A549 (cell line): ENCODE results near the gene CD80. TPM values are rescaled to one million over a fixed set of nuclear protein-coding genes. Genes with fewer than 3 reads are reported as not detected.

Experiments used
- ATAC-seq, 2 experiments: fragments of 200-7000 bp in 1 of 2; fragments of >200 bp in 1 of 2; cut with Nextera tagmentation in 1 of 2; cut with Tn5 transposase in 1 of 2; 3 replicates each; pipeline versions ENCODE4 v1.8.0 to v1.9.1; 2018 to 2020; ENCODE audit warnings: mild to moderate bottlenecking in 1 of 2, moderate library complexity in 1 of 2
- CTCF ChIA-PET: fragments of 300-600 bp; sonication (Branson Sonifier 250); formaldehyde crosslinking; extraction: SDS; loops from one replicate; lab custom pipeline; 2021; ENCODE audit warnings: antibody characterized with exemption, inconsistent platforms; lab: Yijun Ruan, JAX
- POLR2A ChIA-PET: fragments of 350-600 bp; formaldehyde crosslinking; extraction: SDS; loops from one replicate; lab custom pipeline; 2021; ENCODE audit warnings: antibody characterized with exemption, inconsistent platforms; lab: Yijun Ruan, JAX
- DNase-seq, 2 experiments: peaks; one replicate each; pipeline versions ENCODE4 v3.0.0 to v3.0.0-alpha.2; 2011 to 2016; ENCODE audit warnings: low read depth in 1 of 2, low spot score in 1 of 2
- FAIRE-seq: peaks from 2 replicates; lab custom pipeline; 2011; peaks lifted over from hg19 to GRCh38; lab: Jason Lieb, UNC
- H3K27ac ChIP-seq, 2 experiments: fragments of >200 bp; sonication (Bioruptor Twin); formaldehyde crosslinking; 3 replicates each; pipeline ENCODE4 v1.5.1; 2016 to 2017
- H3K4me1 ChIP-seq: fragments of >200 bp; sonication (Bioruptor Twin); formaldehyde crosslinking; 3 replicates; pipeline ENCODE4 v1.6.1; 2016
- H3K4me2 ChIP-seq: fragments of >200 bp; sonication (Bioruptor Twin); formaldehyde crosslinking; 3 replicates; pipeline ENCODE4 v1.6.1; 2016
- H3K4me3 ChIP-seq: fragments of >200 bp; sonication (Bioruptor Twin); formaldehyde crosslinking; 3 replicates; pipeline ENCODE4 v1.5.1; 2016
- H3K9me3 ChIP-seq: fragments of >200 bp; sonication (Bioruptor Twin); formaldehyde crosslinking; 3 replicates; pipeline ENCODE4 v1.6.1; 2016
- CBX8 ChIP-seq: fragments of 200-600 bp; sonication (generic); IDR thresholded peaks from 2 replicates; pipeline ENCODE4 v1.6.1; 2016
- CHD2 ChIP-seq: fragments of 150-350 bp; IDR thresholded peaks from 2 replicates; pipeline ENCODE4 v1.6.1; 2014; ENCODE audit warnings: low read length; ENCODE audit not compliant: partially characterized antibody
- ESRRA ChIP-seq: fragments of 150-350 bp; IDR thresholded peaks from 2 replicates; pipeline ENCODE4 v1.6.1; 2014; ENCODE audit warnings: mild to moderate bottlenecking, low read length, borderline replicate concordance
- FOXS1 ChIP-seq: fragments of 250-450 bp; sonication (Bioruptor Pico); IDR thresholded peaks from 2 replicates; pipeline ENCODE4 v1.5.0; 2020; ENCODE audit warnings: mild to moderate bottlenecking, moderate library complexity
- GATA3 ChIP-seq: IDR thresholded peaks from 2 replicates; pipeline ENCODE4 v1.6.1; 2012; ENCODE audit warnings: borderline replicate concordance
- HDAC2 ChIP-seq: fragments of 200-600 bp; sonication (generic); IDR thresholded peaks from 2 replicates; pipeline ENCODE4 v1.6.1; 2016
- HOXB5 ChIP-seq: fragments of 250-450 bp; sonication (Bioruptor Pico); IDR thresholded peaks from 2 replicates; pipeline ENCODE4 v1.5.0; 2020; ENCODE audit warnings: mild to moderate bottlenecking, moderate library complexity
- JUN ChIP-seq, 2 experiments: fragments of >200 bp; sonication (Bioruptor Twin); formaldehyde crosslinking; IDR thresholded peaks; 2 replicates in 1 of 2; 3 replicates in 1 of 2; pipeline ENCODE4 v1.6.1; 2016 to 2017
- KDM5A ChIP-seq: fragments of 200-600 bp; sonication (generic); IDR thresholded peaks from 2 replicates; pipeline ENCODE4 v1.6.1; 2016; ENCODE audit warnings: antibody characterized with exemption, mild to moderate bottlenecking
- MYC ChIP-seq: IDR thresholded peaks from 2 replicates; pipeline ENCODE4 v1.6.1; 2012; ENCODE audit warnings: mild to moderate bottlenecking, inconsistent platforms, low read length, improper control_type of control experiment, borderline replicate concordance
- NPAS2 ChIP-seq: fragments of 250-450 bp; sonication (Bioruptor Pico); IDR thresholded peaks from 2 replicates; pipeline ENCODE4 v1.8.0; 2022; ENCODE audit warnings: mild to moderate bottlenecking, moderate library complexity, borderline replicate concordance
- NR3C1 ChIP-seq: fragments of >200 bp; sonication (Bioruptor Twin); formaldehyde crosslinking; IDR thresholded peaks from 3 replicates; pipeline ENCODE4 v1.6.1; 2017
- POLR2A ChIP-seq: IDR thresholded peaks from 2 replicates; pipeline ENCODE4 v1.6.1; 2012; ENCODE audit warnings: mild to moderate bottlenecking, low read length
- POLR2AphosphoS2 ChIP-seq: conservative IDR thresholded peaks from 2 replicates; pipeline ENCODE4 v1.6.1; 2012; ENCODE audit warnings: low read length, improper control_type of control experiment, inconsistent platforms
- RFX5 ChIP-seq: fragments of 450-650 bp; IDR thresholded peaks from 2 replicates; pipeline ENCODE4 v1.7.1; 2014; ENCODE audit warnings: antibody characterized with exemption, mild to moderate bottlenecking, moderate library complexity
- SMC3 ChIP-seq: fragments of >200 bp; sonication (Bioruptor Twin); formaldehyde crosslinking; IDR thresholded peaks from 3 replicates; pipeline ENCODE4 v1.6.1; 2018; ENCODE audit warnings: inconsistent platforms
- ZC3H11A ChIP-seq: fragments of 450-650 bp; IDR thresholded peaks from 2 replicates; pipeline ENCODE4 v1.6.1; 2014; ENCODE audit warnings: antibody characterized with exemption, mild to moderate bottlenecking
- ZFP36 ChIP-seq: fragments of 450-650 bp; IDR thresholded peaks from 2 replicates; pipeline ENCODE4 v1.6.1; 2014; ENCODE audit warnings: borderline replicate concordance; ENCODE audit not compliant: partially characterized antibody
- ZSCAN20 ChIP-seq: fragments of 250-450 bp; sonication (Bioruptor Pico); IDR thresholded peaks from 2 replicates; pipeline ENCODE4 v1.8.0; 2022; ENCODE audit warnings: mild to moderate bottlenecking, moderate library complexity
- WGBS: methylation state at CpG from one replicate; pipeline ENCODE4 v1.1.6; 2017; ENCODE audit errors: missing lambda C conversion rate; 5-methylcytosine and 5-hydroxymethylcytosine counted together
- polyA plus RNA-seq, 4 experiments: library from polyadenylated mRNA; depleted of rRNA in 3 of 4; stranded (reverse); fragments of >200 nt; fragmentation: RNase III in 1 of 4; extraction: RNeasy Plus Mini Kit Qiagen cat#74134 plus additional on column Dnase treatment in 1 of 4; gene quantifications; 2 replicates in 3 of 4; 3 replicates in 1 of 4; pipeline ENCODE4 v1.2.3, GENCODE V29; 2011 to 2017
- TF ChIP-seq, protein P1 (sequence below): fragments of 450-650 bp; IDR thresholded peaks from 2 replicates; pipeline ENCODE4 v1.6.1; 2014; ENCODE audit warnings: antibody characterized with exemption
- TF ChIP-seq, protein P2 (sequence below): fragments of 250-450 bp; sonication (Bioruptor Pico); IDR thresholded peaks from 2 replicates; pipeline ENCODE4 v1.5.0; 2021; ENCODE audit warnings: mild to moderate bottlenecking, moderate library complexity, borderline replicate concordance
- TF ChIP-seq, protein P3 (sequence below): fragments of >200 bp; sonication (Bioruptor Twin); formaldehyde crosslinking; IDR thresholded peaks from 3 replicates; pipeline ENCODE4 v1.6.1; 2016
- TF ChIP-seq, protein P4 (sequence below): IDR thresholded peaks from 2 replicates; pipeline ENCODE4 v1.6.1; 2012
- TF ChIP-seq, protein P5 (sequence below): fragments of 150-350 bp; IDR thresholded peaks from 2 replicates; pipeline ENCODE4 v1.6.1; 2014; ENCODE audit warnings: low read depth, mild to moderate bottlenecking, low read length
- TF ChIP-seq, protein P6 (sequence below): IDR thresholded peaks from 2 replicates; pipeline ENCODE4 v1.6.1; 2012

CD80 gene
- polyA plus RNA-seq, 2 of the 4 experiments (the other 2 are of a cell fraction): 0.08 TPM; not detected in 1

DNA sequence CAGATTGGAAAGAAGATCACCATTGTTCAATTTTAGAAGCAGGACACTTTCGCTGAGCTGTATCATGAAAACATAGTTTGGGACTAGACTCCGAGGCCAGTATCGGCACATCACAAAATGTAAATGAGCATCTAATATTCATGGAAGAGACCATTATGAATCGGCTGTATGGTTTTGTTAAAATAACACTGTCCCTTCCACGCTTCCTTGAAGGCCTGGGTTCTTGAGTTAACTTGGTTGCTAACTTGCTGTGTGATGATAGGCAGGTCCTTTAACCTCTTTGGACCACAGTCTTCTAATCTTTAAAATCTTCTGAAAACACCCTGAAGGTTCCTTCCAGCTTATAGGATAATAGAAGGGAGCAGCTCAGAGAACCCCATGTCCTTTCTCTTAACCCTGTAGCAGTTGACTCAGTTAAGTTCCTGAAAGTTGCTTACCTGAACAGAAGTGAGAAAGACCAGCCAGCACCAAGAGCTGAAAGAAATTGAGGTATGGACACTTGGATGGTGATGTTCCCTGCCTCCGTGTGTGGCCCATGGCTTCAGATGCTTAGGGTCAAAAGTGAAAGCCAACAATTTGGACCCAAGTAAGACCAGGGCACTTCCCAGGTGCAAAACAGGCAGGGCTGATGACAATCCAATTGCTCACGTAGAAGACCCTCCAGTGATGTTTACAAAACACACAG is 2.1 kb downstream of the CD80 start:
- ChIA-PET POLR2A (no interaction called here), CTCF (interaction anchor here (0.5 to 2.8 kb wide), 4 partner anchors 18 to 674 kb away, joined by 3 to 15 read pairs (median 4); no protein-coding TSS in a partner anchor)
- ATAC-seq (no peak), DNase-seq (no peak), FAIRE-seq (no peak)
- TF ChIP-seq, protein P1, sequence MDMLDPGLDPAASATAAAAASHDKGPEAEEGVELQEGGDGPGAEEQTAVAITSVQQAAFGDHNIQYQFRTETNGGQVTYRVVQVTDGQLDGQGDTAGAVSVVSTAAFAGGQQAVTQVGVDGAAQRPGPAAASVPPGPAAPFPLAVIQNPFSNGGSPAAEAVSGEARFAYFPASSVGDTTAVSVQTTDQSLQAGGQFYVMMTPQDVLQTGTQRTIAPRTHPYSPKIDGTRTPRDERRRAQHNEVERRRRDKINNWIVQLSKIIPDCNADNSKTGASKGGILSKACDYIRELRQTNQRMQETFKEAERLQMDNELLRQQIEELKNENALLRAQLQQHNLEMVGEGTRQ: no peak
- TF ChIP-seq, protein P2, sequence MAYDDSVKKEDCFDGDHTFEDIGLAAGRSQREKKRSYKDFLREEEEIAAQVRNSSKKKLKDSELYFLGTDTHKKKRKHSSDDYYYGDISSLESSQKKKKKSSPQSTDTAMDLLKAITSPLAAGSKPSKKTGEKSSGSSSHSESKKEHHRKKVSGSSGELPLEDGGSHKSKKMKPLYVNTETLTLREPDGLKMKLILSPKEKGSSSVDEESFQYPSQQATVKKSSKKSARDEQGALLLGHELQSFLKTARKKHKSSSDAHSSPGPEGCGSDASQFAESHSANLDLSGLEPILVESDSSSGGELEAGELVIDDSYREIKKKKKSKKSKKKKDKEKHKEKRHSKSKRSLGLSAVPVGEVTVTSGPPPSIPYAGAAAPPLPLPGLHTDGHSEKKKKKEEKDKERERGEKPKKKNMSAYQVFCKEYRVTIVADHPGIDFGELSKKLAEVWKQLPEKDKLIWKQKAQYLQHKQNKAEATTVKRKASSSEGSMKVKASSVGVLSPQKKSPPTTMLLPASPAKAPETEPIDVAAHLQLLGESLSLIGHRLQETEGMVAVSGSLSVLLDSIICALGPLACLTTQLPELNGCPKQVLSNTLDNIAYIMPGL (CRISPR knock-in tag): no peak
- TF ChIP-seq RFX5 (no peak), HDAC2 (no peak), HOXB5 (CRISPR knock-in tag) (no peak), POLR2A (no peak), CBX8 (no peak)
- TF ChIP-seq, protein P3, sequence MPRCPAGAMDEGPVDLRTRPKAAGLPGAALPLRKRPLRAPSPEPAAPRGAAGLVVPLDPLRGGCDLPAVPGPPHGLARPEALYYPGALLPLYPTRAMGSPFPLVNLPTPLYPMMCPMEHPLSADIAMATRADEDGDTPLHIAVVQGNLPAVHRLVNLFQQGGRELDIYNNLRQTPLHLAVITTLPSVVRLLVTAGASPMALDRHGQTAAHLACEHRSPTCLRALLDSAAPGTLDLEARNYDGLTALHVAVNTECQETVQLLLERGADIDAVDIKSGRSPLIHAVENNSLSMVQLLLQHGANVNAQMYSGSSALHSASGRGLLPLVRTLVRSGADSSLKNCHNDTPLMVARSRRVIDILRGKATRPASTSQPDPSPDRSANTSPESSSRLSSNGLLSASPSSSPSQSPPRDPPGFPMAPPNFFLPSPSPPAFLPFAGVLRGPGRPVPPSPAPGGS: no peak
- TF ChIP-seq, protein P4, sequence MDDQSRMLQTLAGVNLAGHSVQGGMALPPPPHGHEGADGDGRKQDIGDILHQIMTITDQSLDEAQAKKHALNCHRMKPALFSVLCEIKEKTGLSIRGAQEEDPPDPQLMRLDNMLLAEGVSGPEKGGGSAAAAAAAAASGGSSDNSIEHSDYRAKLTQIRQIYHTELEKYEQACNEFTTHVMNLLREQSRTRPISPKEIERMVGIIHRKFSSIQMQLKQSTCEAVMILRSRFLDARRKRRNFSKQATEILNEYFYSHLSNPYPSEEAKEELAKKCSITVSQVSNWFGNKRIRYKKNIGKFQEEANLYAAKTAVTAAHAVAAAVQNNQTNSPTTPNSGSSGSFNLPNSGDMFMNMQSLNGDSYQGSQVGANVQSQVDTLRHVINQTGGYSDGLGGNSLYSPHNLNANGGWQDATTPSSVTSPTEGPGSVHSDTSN: no peak
- TF ChIP-seq, protein P5, sequence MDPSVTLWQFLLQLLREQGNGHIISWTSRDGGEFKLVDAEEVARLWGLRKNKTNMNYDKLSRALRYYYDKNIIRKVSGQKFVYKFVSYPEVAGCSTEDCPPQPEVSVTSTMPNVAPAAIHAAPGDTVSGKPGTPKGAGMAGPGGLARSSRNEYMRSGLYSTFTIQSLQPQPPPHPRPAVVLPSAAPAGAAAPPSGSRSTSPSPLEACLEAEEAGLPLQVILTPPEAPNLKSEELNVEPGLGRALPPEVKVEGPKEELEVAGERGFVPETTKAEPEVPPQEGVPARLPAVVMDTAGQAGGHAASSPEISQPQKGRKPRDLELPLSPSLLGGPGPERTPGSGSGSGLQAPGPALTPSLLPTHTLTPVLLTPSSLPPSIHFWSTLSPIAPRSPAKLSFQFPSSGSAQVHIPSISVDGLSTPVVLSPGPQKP: no peak
- no peak overlapping the region for H3K27ac ChIP-seq
- H3K4me3 ChIP-seq: no peak overlapping the region
- 0 out of 3 replicates have a peak, but pooled peaks cover 3% of the 10 kb centered on the region for H3K4me1 ChIP-seq
- 72% methylated on average over 7 of the region's 7 CpGs for WGBS
- no peak overlapping the region for H3K4me2 ChIP-seq
- H3K9me3 ChIP-seq: no peaks in the 10 kb centered on the region

DNA sequence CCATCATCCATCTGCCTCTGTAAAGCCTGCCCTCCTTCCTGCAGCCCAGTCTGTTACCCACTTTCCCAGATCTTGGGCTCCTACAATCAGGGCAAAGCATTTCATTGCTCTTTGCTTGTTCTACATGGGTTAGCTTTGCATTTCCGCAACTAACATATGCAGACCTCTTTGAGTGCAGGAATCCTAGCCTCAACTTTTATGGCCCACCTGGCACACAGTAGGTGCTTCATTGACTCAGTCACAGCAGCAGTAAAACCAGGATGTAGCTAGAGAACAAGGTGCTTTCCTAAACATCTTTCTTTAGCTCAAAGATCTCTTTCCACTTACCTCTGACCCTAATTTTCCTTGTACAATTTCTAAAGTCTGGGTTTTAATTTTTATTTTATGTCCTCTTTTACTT is 3.5 kb downstream of the CD80 start:
- ChIA-PET POLR2A (no interaction called here), CTCF (interaction anchor here (0.7 to 1.0 kb wide), 2 partner anchors 65 to 674 kb away, joined by 3 read pairs; no protein-coding TSS in a partner anchor)
- FAIRE-seq (no peak), ATAC-seq (no peak), DNase-seq (no peak)
- Histone ChIP-seq H3K4me2 (no peak overlapping the region), H3K4me3 (no peak overlapping the region), H3K27ac (no peak overlapping the region), H3K9me3 (no peaks in the 10 kb centered on the region), H3K4me1 (0 out of 3 replicates have a peak, but pooled peaks cover 3% of the 10 kb centered on the region)
- 50% methylated on average over 1 of the region's 1 CpG for WGBS
- TF ChIP-seq KDM5A (no peak), NPAS2 (CRISPR knock-in tag) (no peak), NR3C1 (no peak), ZFP36 (no peak), HOXB5 (CRISPR knock-in tag) (no peak), FOXS1 (CRISPR knock-in tag) (no peak)
- TF ChIP-seq, protein P6, sequence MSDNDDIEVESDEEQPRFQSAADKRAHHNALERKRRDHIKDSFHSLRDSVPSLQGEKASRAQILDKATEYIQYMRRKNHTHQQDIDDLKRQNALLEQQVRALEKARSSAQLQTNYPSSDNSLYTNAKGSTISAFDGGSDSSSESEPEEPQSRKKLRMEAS: no peak

DNA sequence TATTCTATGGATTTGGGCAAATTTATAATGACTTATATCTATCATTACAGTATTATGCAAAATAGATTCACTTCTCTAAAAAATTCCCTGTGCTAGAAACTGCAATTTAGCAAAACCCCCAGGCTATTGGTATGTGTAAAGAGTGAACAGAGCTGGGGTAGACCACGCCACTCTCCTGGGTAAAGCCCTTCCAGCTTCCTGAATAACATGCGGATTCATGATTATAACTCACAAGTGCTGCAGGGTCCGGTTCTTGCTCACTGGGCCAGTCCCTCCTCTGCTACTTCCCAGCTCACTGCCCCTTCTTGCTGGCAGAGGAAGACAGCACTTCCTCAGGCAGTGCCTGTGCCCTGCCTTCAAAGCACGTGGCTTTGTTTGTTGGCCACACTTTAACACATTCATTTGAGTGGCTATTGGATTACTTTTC is 4.1 kb downstream of the CD80 start:
- no peak for TF ChIP-seq CHD2
- TF ChIP-seq ESRRA: no peak
- TF ChIP-seq FOXS1 (CRISPR knock-in tag): no peak
- no peak for TF ChIP-seq POLR2AphosphoS2
- TF ChIP-seq, protein P3: no peak
- TF ChIP-seq HOXB5 (CRISPR knock-in tag): no peak
- TF ChIP-seq ZC3H11A: no peak
- TF ChIP-seq ZSCAN20: no peak
- no peak for TF ChIP-seq GATA3
- TF ChIP-seq SMC3: no peak
- TF ChIP-seq JUN (IDR thresholded peaks at IDR 0.05): no peak
- TF ChIP-seq MYC: no peak
- FAIRE-seq: no peak
- H3K9me3 ChIP-seq: no peaks in the 10 kb centered on the region
- no peak overlapping the region for H3K4me2 ChIP-seq
- CTCF ChIA-PET: no interaction called here
- DNase-seq: no peak
- ATAC-seq: no peak
- no peak overlapping the region for H3K4me3 ChIP-seq
- POLR2A ChIA-PET: no interaction called here
- 48% methylated on average over 4 of the region's 4 CpGs for WGBS
- 0 out of 3 replicates have a peak, but pooled peaks cover 3% of the 10 kb centered on the region for H3K4me1 ChIP-seq
- no peak overlapping the region for H3K27ac ChIP-seq
